Activated T-cell treated with anti-CD3 and anti-CD28 coated beads, Interleukin-2, amount 50 U/mL, for 4 hours (primary cell): ENCODE data around the gene OR4D10. TPM values are rescaled to one million over a fixed set of nuclear protein-coding genes. Genes with fewer than 3 reads are reported as not detected.
"Not testable (repeated sequence)": the region's sequence is repeated elsewhere in the genome, so short reads cannot be mapped to it uniquely, and the experiment has no call there.

ENCODE experiments used
- ATAC-seq, 2 donors: fragments of 200-7000 bp; cut with Tn5 transposase; one replicate each; pipeline ENCODE4 v1.10.0; 2021
- DNase-seq: peaks from one replicate; pipeline ENCODE4 v3.0.0-alpha.2; 2020
- H3K27me3 Mint-ChIP-seq: one replicate; pipeline ENCODE4 v1.8.0; 2021; ENCODE audit warnings: low read depth, mixed read lengths
- H3K36me3 Mint-ChIP-seq: one replicate; pipeline ENCODE4 v1.8.0; 2022; ENCODE audit warnings: mixed read lengths; ENCODE audit not compliant: insufficient read depth
- H3K4me1 Mint-ChIP-seq: one replicate; pipeline ENCODE4 v1.8.0; 2021; ENCODE audit warnings: low read depth, mixed read lengths
- H3K4me3 Mint-ChIP-seq: one replicate; pipeline ENCODE4 v1.8.0; 2021; ENCODE audit warnings: mild to moderate bottlenecking, moderate library complexity, mixed read lengths
- H3K9me3 Mint-ChIP-seq: one replicate; pipeline ENCODE4 v1.8.0; 2021; ENCODE audit warnings: mixed read lengths
- total RNA-seq, 3 donors: library from RNA; stranded (reverse); gene quantifications; one replicate each; pipeline ENCODE4 v1.2.1, GENCODE V29; 2021

OR4D10 gene
- total RNA-seq, 3 donors from 2014 or later: not detected

DNA sequence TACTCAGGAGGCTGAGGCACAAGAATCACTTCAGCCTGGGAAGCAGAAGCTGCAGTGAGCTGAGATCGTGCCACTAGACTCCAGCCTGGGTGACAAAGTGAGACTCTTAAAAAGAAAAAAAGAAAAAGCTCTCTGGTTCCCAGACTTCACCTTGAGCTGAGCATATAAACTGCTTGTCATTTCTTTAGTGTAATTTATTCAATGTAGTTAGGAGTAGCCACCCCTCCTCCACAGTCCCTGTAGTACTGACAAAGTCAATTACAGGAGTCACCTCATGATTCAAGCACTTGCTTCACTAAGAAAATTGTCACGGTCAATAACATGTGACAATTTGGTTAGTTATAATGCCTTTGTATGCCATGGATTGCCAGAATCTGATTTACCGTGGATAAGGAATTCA lies 7.2 kb downstream of the OR4D10 start:
- DNase-seq (no peak), ATAC-seq (no peak)
- Mint-ChIP-seq H3K4me3 (no peak overlapping the region), H3K36me3 (no peaks in the 10 kb centered on the region), H3K9me3 (no peaks in the 10 kb centered on the region), H3K4me1 (no peaks in the 10 kb centered on the region), H3K27me3 (peaks cover 8% of the 10 kb centered on the region)

DNA sequence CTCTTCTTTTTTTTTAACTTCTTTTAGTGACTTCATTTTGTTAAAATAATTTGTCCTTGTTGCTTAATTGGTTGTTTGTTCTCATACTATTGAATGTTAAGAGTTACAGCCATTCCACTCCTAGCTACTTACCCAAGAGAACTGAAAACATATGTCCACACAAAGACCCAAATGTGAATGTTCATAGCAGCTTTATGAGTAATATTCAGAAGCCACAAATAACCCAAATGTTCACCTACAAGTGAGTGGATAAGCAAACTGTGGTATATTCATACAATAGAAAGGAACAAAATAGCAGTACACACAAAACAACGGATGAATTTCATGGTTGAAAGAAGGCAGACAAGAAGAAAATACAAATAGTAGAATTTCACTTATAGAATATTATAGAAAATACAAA lies 28.8 kb downstream of the OR4D10 start:
- ATAC-seq (no peak), DNase-seq (no peak)
- no peak overlapping the region for H3K4me3 Mint-ChIP-seq
- H3K36me3 Mint-ChIP-seq: no peaks in the 10 kb centered on the region
- no peaks in the 10 kb centered on the region for H3K4me1 Mint-ChIP-seq
- H3K27me3 Mint-ChIP-seq: peaks cover 18% of the 10 kb centered on the region
- H3K9me3 Mint-ChIP-seq: no peaks in the 10 kb centered on the region

GRCh38 chr11:59503276-59503675 lies 30.2 kb downstream of the OR4D10 start, which contains the start of gene OR4D11:
TSS of gene OR4D11 (plus strand) at chr11:59503576. CDS start at chr11:59503576, 0 bp downstream.
- no peaks in the 10 kb centered on the region for H3K9me3 Mint-ChIP-seq
- no peak for DNase-seq
- H3K4me1 Mint-ChIP-seq: no peaks in the 10 kb centered on the region
- no peak for ATAC-seq
- no peaks in the 10 kb centered on the region for H3K36me3 Mint-ChIP-seq
- H3K4me3 Mint-ChIP-seq: no peak within 1 kb of the TSS
- H3K27me3 Mint-ChIP-seq: peaks cover 17% of the 10 kb centered on the region

DNA sequence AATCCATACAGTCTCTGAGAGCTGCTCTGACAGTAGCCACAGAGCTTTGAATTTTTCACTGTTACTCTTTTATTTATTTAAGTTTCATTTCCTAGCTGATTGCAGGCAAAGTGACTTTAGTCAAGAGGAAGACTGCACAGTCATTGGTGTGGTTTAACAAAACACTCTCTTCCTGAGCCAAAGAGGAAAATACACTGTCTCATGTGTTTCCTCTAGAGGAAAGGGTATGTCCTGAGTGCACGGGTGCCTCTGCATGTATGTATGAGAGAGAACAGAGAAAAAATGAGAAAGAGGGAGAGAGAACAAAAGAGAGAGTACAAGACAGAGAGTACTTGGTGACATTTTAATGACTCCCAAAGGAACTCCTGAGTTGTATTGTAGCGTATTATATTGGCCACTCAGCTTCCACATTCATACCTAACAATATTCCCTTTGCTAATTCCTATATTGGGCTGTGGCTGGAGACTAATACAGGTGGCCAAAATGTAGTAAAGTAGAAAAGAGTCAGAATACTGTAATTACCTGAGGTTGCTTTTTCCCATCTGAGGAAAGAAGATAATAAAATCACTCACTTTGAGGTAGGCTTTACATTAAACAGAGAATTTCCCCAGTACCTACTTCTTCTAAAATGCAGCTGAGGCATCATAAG lies 38.0 kb downstream of the OR4D10 start, which contains the start of gene OR4D9:
OR4D9 (plus strand) TSS at position 599 of the 649 bp plus-strand sequence. CDS start 3,374 bp downstream, outside the sequence.
- H3K27me3 Mint-ChIP-seq: peaks cover 4% of the 10 kb centered on the region
- ATAC-seq (peak in 1 of 2 donors; percentile 55), DNase-seq (no peak)
- H3K9me3 Mint-ChIP-seq: no peaks in the 10 kb centered on the region
- peaks cover 28% of the 10 kb centered on the region for H3K4me1 Mint-ChIP-seq
- peak within 1 kb of the TSS; percentile 2 for H3K4me3 Mint-ChIP-seq
- no peaks in the 10 kb centered on the region for H3K36me3 Mint-ChIP-seq

DNA sequence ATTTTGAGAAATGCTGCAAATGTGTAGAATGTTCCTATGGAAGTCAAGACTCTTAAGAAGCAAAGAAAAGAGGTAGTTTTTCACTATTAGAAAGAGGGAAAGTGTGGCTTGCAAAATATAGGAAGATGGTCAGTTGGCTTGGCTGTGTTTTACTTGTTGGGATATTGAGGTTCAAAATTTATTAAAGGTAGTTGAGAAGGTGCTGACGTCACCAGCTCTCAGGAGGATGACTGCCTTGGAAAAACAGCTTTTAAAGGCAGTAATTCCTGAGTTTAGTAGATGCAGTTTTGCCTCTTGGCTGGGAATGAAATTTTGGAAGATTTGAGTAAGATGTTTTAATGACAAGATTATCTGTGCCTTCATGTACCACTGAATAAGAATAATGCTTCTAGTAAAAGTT lies 38.6 kb downstream of the OR4D10 start:
- Mint-ChIP-seq H3K27me3 (peaks cover 4% of the 10 kb centered on the region), H3K4me1 (peaks cover 28% of the 10 kb centered on the region), H3K36me3 (no peaks in the 10 kb centered on the region), H3K9me3 (no peaks in the 10 kb centered on the region), H3K4me3 (no peak overlapping the region)
- no peak for DNase-seq
- ATAC-seq: no peak

- ATAC-seq, H3K36me3 Mint-ChIP-seq: not testable (repeated sequence)
These were observed 47.0 kb downstream of the OR4D10 start for GRCh38 chr11:59520139-59520538.

DNA sequence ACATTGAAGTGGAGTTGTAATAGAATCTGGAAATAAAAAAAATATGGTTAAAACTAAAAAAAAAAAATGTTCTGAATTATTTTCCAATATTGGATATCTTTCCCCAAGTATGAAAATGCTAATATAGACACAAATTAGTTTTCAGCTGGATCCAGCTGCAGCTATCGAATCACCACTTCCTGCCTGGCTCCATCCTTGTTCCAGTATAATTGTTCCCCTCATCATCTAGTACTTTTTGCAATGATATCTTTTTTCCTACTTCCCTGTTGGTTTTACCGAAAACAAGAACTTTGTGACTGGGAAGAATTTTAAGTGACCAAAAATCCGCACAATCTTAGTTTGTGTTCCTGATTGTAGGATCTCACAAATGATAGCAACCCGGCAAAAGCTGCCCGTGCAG lies 47.6 kb downstream of the OR4D10 start:
- no peaks in the 10 kb centered on the region for H3K36me3 Mint-ChIP-seq
- no peaks in the 10 kb centered on the region for H3K9me3 Mint-ChIP-seq
- ATAC-seq (no peak), DNase-seq (no peak)
- H3K27me3 Mint-ChIP-seq: peaks cover 4% of the 10 kb centered on the region
- H3K4me3 Mint-ChIP-seq: no peak overlapping the region
- no peaks in the 10 kb centered on the region for H3K4me1 Mint-ChIP-seq

More at GRCh38 chr11:59520139-59520538, 47.0 kb downstream of the OR4D10 start:
- H3K4me3 Mint-ChIP-seq, DNase-seq, H3K9me3 Mint-ChIP-seq, H3K27me3 Mint-ChIP-seq, H3K4me1 Mint-ChIP-seq: not testable (repeated sequence)

GRCh38 chr11:59523541-59523940 lies 50.4 kb downstream of the OR4D10 start:
- H3K27me3 Mint-ChIP-seq: peaks cover 4% of the 10 kb centered on the region
- DNase-seq (no peak), ATAC-seq (no peak)
- H3K36me3 Mint-ChIP-seq: no peaks in the 10 kb centered on the region
- H3K4me1 Mint-ChIP-seq: no peaks in the 10 kb centered on the region
- no peak overlapping the region for H3K4me3 Mint-ChIP-seq
- H3K9me3 Mint-ChIP-seq: no peaks in the 10 kb centered on the region

- Mint-ChIP-seq H3K4me1 (no peaks in the 10 kb centered on the region), H3K9me3 (no peaks in the 10 kb centered on the region), H3K36me3 (no peaks in the 10 kb centered on the region), H3K4me3 (no peak overlapping the region), H3K27me3 (peaks cover 11% of the 10 kb centered on the region)
- DNase-seq: no peak
- ATAC-seq: no peak
These were observed 55.6 kb downstream of the OR4D10 start for GRCh38 chr11:59528711-59529110.

Other genes with a start within 250 kb of the OR4D10 start
- gene OR5AN1, start 114.4 kb upstream of the OR4D10 start, total RNA-seq: not detected
- gene OR5A2, start 46.9 kb upstream of the OR4D10 start, total RNA-seq: not detected
- not detected for gene OR5A1, start 36.8 kb upstream of the OR4D10 start, total RNA-seq
- gene OR4D6, start 16.4 kb upstream of the OR4D10 start, total RNA-seq: not detected
- not detected for gene OR4D11, start 30.3 kb downstream of the OR4D10 start, total RNA-seq
- not detected for gene OR4D9, start 38.2 kb downstream of the OR4D10 start, total RNA-seq
- 10 to 100 TPM; 32.5 to 39.4 (median 35.4) TPM for gene OSBP, start 142.5 kb downstream of the OR4D10 start, total RNA-seq
- gene PATL1, start 195.7 kb downstream of the OR4D10 start, total RNA-seq: 10 to 100 TPM; 51.3 to 56.2 (median 52.1) TPM
- gene OR10V1, start 240.5 kb downstream of the OR4D10 start, total RNA-seq: not detected